ENCODE measurements around the gene DNAAF5.

Gene DNAAF5

DNA sequence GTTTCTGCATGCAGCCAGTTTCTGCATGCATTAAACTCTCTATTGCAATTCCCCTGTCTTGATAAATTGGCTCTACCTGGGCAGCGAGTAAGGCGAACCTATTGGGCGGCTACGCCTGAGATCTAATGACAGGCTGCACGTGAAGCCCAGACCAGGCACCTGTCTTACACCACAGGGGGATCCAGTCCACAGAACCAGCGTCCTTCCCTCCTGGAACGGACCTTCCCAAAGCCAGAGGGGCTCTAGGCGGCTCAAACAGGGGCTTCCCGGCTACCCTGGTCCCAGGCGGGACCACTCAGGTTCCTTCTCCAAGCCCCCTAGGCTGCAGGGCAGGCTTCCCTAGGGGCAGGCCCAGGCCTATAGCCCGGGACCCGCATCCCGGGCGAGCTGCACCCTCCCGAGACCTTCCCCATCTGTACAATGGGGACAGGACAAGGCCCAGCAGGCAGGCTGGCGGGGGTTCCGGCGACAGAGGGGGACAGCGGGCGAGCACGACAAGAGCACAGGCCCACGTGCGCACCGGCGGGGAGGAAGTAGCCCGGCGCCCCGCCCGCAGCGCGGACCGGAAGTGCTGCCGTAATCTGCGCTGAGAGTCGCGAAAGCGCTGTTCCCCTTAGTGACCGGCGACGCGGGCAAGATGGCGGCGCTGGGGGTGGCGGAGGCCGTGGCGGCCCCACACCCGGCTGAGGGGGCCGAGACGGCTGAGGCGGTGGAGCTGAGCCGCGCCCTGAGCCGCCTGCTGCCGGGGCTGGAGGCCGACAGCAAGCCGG is at the start of gene DNAAF5:
Gene DNAAF5, plus strand, starts transcription at position 616 of the 770 bp plus-strand sequence. Its CDS starts 22 bp downstream, at position 638.
- DNase-seq = peak; percentile 93

GRCh38 chr7:676972-677385 is 49.5 kb upstream of the DNAAF5 start:
- no peak for DNase-seq

- no peak for DNase-seq
Observed at GRCh38 chr7:680411-681127, 45.9 kb upstream of the DNAAF5 start.

DNA sequence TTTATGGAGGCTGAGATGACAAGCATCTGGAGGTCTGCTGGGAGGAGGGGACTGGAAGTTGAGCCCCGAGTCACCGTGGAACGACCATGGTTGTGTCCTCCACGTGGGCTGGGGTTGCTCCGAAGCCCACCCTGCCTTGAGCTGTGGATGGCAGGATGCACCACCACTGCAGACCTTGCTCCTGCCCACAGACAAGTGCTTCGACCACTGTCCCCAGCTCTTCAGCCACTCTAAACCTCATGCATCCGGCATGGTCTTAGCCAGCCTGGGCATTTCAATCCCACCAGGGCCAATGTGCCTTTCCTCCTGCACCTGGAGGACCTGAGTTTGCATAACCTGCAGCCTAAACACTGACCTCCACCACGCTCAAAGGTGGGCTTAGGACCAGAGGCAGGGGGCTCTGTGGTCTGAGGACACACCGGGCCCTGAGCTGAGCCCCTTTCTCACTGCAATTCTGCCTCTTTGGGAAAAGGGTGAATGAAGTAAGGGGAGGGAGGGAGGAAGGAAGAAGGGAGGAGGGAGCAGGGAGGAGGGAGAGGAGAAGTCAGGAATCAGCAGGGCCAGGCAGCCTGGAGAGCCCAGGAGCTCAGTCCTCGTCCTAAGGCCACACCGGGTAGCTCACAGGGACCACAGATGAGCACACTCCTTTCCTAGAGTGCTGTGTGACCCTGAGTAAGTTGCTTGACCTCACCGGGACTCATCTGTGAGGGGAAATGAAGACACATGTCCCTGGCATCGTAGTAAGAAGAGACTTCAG is 44.8 kb upstream of the DNAAF5 start:
- DNase-seq = no peak

DNA sequence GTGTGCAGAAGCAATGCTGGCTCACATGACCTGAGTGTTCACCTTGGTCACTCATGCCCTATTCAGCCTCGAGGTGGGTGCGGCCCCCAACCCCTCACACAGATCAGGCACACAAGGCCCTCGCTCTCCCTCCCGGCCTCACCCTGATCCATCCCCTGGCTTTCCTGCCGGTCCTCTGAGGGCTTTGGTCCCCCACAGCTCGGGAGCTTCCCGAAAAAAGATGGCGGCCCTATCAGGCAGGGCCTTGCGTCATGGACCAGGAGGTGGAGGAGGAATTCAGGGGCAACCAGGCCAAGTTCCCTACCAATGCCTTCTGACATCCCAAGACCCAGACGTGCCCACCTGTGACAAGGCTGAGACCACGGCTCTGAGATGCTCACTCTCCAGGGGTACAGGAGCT is 43.7 kb upstream of the DNAAF5 start:
- no peak for DNase-seq

DNA sequence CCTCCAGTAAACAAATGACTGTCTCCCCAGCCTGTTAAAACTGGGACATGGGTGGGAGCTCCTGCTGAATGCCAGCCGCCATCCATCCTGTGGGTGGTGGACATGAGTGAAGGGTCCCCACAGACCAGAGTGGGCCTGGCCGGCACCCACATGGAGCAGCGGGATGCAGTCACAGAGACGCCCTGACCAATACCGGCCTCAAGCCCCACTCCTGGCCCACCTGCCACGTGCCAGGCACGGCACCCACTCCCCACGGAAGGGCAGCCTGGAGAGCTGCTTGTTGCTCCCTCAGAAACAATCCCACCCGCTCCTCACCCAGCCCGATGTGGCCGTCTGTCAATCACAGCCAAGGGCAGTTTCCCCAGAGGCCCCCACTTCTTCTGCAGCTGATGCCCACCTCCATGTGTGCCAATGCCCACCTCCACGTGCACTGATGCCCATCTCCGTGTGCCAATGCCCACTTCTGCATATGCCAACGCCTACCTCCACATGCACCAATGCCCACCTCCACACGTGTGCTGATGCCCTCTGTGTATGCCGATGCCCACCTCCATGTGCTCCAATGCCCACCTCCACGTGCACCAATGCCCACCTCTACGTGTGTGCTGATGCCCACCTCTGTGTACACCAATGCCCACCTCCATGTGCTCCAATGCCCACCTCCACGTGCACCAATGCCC is 42.8 kb upstream of the DNAAF5 start:
- no peak for DNase-seq

DNA sequence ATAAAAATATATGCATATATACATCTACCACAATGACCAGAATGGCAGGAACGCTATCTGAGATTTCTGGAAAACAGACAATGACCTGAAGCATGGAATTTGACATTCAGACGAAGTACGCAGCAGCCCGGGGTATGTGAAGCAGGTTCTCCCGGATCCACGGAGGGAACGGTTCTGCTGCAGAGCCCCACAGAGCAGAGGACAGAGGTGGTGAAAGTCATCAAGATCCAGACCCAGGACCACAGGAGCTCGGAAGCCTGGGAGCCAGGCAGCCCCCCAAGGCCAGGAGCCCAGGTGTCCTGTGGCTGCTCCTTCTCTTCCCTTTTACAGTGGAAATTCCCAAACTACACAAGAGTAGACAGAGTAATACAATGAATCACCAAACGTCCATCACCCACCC is 42.1 kb upstream of the DNAAF5 start:
- DNase-seq = no peak

DNA sequence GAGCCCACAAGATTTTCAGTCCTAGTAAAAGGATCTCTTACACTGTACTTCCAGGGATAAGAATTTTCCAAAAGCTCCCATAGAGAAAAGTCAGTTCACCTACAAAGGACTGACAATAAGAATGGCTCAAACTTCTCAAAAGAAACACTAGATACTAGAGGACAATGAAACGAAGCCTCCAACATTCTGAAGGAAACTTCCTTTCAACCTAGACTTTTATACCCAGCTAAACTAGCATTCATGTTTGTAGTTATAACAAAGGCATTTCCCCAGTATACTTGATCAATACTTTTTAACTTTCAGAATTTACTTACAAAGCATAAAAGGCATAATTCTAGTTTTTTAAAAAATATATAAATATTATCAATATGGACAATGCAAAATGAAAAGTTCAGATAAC is 41.0 kb upstream of the DNAAF5 start:
- DNase-seq = no peak

- no peak for DNase-seq
Observed at GRCh38 chr7:690478-691360, 35.8 kb upstream of the DNAAF5 start.

- no peak for DNase-seq
Observed at GRCh38 chr7:691361-692045, 35.0 kb upstream of the DNAAF5 start.

- DNase-seq = no peak
Observed at GRCh38 chr7:693280-693679, 33.2 kb upstream of the DNAAF5 start.

DNA sequence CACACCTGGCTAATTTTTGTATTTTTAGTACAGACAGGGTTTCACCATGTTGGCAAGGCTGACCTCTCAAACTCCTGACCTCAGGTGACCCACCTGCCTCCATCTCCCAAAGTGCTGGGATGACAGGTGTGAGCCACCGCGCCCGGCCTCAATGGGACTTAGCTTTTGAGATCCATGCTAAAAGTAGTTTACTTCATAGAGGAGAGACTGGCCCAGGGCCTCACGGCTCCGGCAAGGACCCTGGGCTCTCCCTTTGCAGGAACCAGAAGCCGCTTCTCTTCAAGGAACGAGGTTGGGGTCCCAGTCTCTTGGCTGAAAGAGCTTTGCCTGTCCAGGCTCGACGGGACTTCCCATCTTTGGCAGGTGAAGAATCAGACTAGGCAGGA is 30.1 kb upstream of the DNAAF5 start:
- no peak for DNase-seq

DNA sequence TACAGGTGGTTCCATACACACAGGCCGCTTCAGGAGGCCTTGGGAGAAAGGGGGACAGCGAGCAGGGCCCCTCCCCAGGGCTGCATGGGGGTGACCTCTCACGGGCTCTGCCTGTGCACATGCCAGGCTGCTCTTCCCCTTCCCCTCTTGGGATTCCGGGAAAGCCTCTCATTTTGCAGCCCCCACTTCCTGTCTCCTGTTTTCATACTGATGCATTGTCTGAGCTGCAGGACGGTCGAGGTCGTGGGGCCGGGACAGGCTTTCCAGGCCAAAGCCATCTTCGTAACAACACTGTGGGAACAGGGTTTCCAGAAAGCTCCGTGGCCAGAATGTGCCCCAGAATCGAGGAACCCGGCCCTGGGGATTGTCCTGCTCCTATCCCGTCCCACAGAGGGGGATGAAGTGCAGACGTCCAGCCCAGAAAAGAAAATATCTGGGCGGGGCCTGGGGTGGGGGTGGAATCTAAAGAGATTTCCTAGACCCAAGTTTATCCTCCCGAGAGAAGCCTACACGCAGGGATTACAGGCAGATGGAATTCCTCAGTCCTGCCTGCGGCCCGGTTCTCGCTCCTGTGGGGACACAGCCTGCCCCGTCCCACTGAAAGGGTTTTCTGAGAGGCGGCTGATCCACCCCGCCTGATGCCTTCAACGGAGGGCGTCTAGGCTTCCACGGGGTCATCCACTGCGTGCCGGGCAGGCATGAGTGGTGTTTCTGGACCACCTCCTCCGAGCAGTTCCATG is 29.5 kb upstream of the DNAAF5 start:
- no peak for DNase-seq

DNA sequence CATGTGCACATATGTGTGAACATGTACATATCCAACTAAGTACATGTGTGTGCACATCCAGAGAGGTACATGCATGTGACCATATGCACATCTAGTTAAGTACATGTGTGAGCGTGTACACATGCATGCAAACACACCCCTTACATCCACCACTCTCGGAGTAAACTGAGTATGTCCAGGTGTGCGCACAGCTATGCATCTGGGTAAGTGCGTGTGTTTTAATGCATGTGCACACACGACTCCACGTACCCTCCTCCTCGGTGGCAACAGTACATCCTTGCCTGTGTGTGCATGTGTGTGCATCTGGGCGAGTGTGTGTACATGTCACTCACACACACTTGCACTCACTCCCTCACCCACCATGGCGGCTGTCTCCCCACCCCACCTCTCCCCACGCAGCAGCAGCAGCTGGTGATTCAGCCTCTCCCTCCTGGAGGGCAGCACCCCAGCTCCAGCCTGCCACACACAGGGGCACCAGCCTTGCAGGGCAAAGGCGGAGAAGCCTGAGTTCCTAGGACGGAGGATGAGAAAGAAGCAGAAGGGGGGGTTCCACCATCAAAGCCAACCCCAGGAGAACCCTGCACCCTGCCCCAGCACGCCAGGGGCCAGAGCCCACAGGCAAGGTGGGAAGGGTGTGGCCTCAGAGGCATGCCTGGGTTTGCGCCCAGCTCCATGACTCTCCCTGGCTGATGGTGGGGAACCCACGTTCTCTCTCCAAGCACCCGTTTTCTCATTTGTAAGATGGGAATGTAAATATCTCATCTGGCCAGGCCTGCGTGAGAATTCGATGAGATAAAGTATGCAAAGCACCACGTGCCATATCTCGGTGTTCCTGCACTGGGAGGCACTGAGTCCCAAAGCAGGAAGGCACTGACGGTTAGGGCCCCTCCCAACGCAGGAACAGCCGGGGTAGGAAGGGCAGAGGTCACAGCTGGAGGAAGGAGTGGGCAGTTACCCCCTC is 27.7 kb upstream of the DNAAF5 start:
- DNase-seq = no peak

GRCh38 chr7:699476-700170 is 26.9 kb upstream of the DNAAF5 start:
- DNase-seq = no peak

DNA sequence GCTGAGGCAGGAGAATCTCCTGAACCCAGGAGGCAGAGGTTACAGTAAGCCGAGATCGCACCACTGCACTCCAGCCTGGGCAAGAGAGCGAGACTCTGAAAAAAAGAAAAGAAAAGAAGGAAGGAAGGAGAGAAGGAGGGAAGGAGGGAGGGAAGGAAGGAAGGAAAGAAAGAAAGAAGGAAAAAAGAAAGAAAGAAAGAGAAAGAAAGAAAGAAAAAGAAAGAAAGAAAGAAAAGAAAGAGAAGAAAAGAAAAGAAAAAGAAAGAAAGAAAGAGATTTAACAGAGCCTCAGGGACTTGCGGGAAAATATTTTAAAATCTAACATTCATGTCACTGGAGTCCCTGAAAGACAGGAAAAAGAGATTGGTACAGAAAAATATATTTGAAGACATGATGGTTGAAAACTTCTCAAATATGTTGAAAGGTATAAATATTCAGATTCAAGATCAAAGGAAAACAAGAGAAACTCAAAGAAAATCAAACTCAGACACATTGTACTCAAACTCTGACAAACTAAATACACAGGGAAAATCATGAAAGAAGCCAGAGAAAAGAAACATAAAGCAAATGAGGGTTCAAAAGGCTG is 25.3 kb upstream of the DNAAF5 start:
- DNase-seq = no peak

GRCh38 chr7:703049-703448 is 23.4 kb upstream of the DNAAF5 start:
- no peak for DNase-seq

DNA sequence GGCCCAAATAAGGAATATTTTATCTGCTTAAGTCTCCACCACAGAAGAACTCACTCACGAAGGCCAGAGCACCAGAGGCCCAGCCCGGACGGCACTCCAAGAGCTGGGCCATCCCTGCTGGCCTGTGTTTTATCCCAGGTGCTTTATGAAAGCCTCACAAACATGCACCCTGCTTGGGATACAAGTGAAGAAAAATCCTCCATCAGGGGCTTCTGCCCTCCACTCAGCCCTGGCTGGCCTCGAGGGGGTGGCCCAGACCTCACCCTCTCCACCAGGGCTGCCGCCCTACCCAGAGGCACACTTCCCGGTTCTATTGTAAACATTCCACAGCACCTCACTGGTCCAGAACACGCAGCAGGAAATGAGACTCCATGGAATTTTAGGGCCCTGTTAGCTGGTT is 19.8 kb upstream of the DNAAF5 start:
- no peak for DNase-seq

Data from stimulated activated CD4-positive, alpha-beta T cell treated with anti-CD3 and anti-CD28 coated beads, Interleukin-15, amount 100 ng/mL, for 24 hours (primary cell).